Erythroblast (primary cell): Measurements from ENCODE around the gene CHST14.

Experiments
- GATA1 ChIP-seq: IDR thresholded peaks from 2 replicates; pipeline ENCODE4 v1.6.1; 2011; ENCODE audit warnings: low read depth, mild to moderate bottlenecking, control low read depth, low read length, moderate library complexity
- POLR2A ChIP-seq: IDR thresholded peaks from 2 replicates; pipeline ENCODE4 v1.6.1; 2011; ENCODE audit warnings: mild to moderate bottlenecking, low read length

DNA sequence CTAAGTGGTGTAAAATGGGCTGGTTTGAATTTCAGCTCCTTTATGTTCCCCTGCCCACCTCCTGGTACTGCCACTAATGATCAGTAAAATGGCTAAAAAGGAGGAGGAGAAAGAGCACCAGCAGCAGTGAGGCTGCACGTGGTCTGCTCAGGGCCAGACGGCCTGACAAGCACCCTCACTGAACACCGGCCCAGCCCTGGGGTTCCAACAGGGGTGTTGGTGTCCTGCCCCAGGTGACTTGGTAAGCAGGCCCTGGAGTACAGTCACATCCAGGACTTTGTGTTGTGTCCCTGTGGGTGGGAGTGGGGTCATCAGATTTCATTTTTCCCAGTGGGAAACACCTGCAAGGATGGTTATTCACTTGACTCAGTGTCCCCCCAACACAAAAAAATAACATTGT is 24.6 kb upstream of the CHST14 start:
- TF ChIP-seq POLR2A (no peak), GATA1 (no peak)
